ENCODE data around the gene STK24.

STK24 gene

DNA sequence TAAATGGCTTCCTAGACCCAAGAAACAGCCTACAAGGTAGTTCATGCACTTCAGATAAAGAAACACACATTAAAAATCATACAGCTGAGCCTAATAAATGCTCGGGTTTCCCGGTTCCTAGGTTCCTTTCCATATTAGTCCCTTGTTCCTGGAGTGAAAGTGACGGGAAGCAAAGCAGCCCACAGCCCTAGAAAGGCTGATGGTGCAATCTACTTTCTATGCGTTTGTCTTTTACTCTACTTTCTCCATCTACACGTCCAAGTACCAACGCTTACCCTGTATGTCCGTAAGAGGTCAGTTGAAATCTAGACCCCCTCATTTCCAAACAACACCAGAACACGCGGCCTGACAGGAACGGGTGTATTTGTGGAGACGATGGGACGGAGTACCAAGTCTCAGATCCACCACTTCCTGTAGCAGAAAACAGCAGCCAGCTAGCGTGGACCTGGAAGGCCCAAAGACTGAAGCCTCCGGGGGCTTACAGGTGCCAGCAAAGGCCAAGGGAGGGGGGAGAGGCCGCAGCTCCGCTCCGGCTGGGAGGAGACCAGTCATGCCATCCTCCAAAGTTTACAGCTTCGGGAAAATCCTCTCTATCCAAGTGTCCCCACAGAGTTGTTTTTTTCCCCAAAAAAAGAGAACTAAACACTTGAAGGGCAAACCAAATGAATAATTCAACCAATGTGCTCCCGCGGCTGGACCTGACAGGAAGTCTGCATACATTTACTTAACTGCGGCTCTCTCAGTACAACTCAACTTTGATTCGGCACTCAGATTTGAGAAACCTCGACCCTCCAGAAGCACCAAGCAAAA, 34.1 kb downstream of the STK24 start:
- no peak overlapping the region for H3K4ac ChIP-seq (ENCODE audit: low read depth, low read length)
- H3K4me3 ChIP-seq (ENCODE audit: low read length), result no peak overlapping the region
- H2BK5ac ChIP-seq (ENCODE audit: low read length), result no peak overlapping the region
- H3K36me3 ChIP-seq (ENCODE audit: control insufficient read depth, insufficient read depth, low read length), result no peaks in the 10 kb centered on the region
- DNase-seq, result no peak
- peaks cover 86% of the 10 kb centered on the region for H3K79me2 ChIP-seq (ENCODE audit: control insufficient read depth, insufficient read depth, low read length)
- no peaks in the 10 kb centered on the region for H3K27me3 ChIP-seq (ENCODE audit: insufficient read depth, low read length, poor library complexity)
- H4K5ac ChIP-seq (ENCODE audit: low read length), result no peak overlapping the region
- H2BK15ac ChIP-seq (replicated peaks; ENCODE audit: low read depth), result no peak overlapping the region
- H3K23ac ChIP-seq (ENCODE audit: low read length), result no peak overlapping the region
- no peak overlapping the region for H3K56ac ChIP-seq (ENCODE audit: low read length)
- no peak overlapping the region for H3K27ac ChIP-seq (ENCODE audit: low read depth, low read length)
- H3K18ac ChIP-seq (ENCODE audit: low read length), result no peak overlapping the region
- H3K4me2 ChIP-seq (ENCODE audit: low read length), result no peak overlapping the region
- H3K79me1 ChIP-seq (ENCODE audit: low read length), result peaks cover 42% of the 10 kb centered on the region
- peaks cover 10% of the 10 kb centered on the region for H3K4me1 ChIP-seq (ENCODE audit: control insufficient read depth, low read depth, low read length)
- no peak overlapping the region for H3K9ac ChIP-seq (ENCODE audit: low read length)
- H2BK120ac ChIP-seq (ENCODE audit: low read depth, low read length), result no peak overlapping the region
- H4K8ac ChIP-seq (ENCODE audit: low read depth, low read length), result no peak overlapping the region
- no CpG with 5 or more reads among the region's 23 CpGs for WGBS (ENCODE audit: extremely low coverage, insufficient coverage, low lambda C conversion rate)
- no peak overlapping the region for H2AK5ac ChIP-seq (ENCODE audit: low read length)

DNA sequence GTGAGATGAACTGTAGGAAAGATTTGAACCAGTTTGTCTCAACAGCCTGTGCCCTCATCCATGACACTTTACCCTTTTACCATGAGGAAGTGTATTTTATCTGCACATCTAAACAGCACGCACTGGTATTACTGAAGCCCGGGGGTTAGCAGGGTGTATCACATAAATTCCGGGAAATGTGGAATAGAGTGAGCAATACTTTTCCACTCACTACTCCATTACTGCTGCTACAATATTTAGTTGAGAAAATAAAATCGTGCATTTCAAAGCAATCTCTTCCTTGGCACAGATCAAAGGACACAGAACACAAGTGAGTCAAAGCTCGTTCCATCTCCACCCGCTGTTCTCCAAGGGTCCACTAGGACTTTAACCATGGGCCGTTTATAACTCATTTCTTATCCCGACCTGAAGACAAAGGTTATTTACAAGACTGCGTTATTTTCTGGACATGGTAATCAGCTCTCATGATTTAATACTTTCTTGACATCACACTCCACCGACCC, 35.2 kb downstream of the STK24 start:
- Histone ChIP-seq H3K18ac (ENCODE audit: low read length) (no peak overlapping the region), H3K4me2 (ENCODE audit: low read length) (no peak overlapping the region), H3K27me3 (ENCODE audit: insufficient read depth, low read length, poor library complexity) (no peaks in the 10 kb centered on the region), H3K27ac (ENCODE audit: low read depth, low read length) (no peak overlapping the region), H3K23ac (ENCODE audit: low read length) (no peak overlapping the region), H3K36me3 (ENCODE audit: control insufficient read depth, insufficient read depth, low read length) (no peaks in the 10 kb centered on the region), H2AK5ac (ENCODE audit: low read length) (no peak overlapping the region), H4K5ac (ENCODE audit: low read length) (no peak overlapping the region), H3K4ac (ENCODE audit: low read depth, low read length) (no peak overlapping the region), H3K9ac (ENCODE audit: low read length) (no peak overlapping the region), H3K79me1 (ENCODE audit: low read length) (peaks cover 43% of the 10 kb centered on the region), H2BK15ac (replicated peaks; ENCODE audit: low read depth) (no peak overlapping the region), H3K4me3 (ENCODE audit: low read length) (no peak overlapping the region), H2BK120ac (ENCODE audit: low read depth, low read length) (no peak overlapping the region), H4K8ac (ENCODE audit: low read depth, low read length) (no peak overlapping the region), H3K56ac (ENCODE audit: low read length) (no peak overlapping the region), H3K79me2 (ENCODE audit: control insufficient read depth, insufficient read depth, low read length) (peaks cover 89% of the 10 kb centered on the region), H2BK5ac (ENCODE audit: low read length) (no peak overlapping the region), H3K4me1 (ENCODE audit: control insufficient read depth, low read depth, low read length) (peaks cover 10% of the 10 kb centered on the region)
- no peak for DNase-seq
- WGBS (ENCODE audit: extremely low coverage, insufficient coverage, low lambda C conversion rate), result no CpG with 5 or more reads among the region's 10 CpGs

DNA sequence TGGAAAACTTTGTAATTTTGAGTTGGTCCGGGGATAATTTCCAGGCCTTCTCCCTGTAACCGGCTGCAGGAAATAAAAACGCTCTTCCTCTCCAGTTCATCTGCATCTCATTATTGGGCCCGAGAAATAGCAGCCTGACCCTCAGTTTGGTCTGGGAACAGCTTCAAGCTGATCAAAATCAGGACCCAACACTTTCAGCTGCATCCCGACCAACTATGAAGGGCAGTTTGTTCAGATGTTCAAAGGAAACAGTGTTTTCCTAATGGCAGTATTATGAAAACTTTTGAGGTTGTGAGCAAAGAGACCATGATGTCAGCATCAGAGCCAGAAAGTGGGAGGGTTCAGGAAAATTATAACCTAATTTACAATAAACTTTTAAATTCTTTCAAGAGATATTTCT, 35.7 kb downstream of the STK24 start:
- Histone ChIP-seq H3K4me3 (ENCODE audit: low read length) (no peak overlapping the region), H3K23ac (ENCODE audit: low read length) (no peak overlapping the region), H3K79me2 (ENCODE audit: control insufficient read depth, insufficient read depth, low read length) (peaks cover 90% of the 10 kb centered on the region), H4K8ac (ENCODE audit: low read depth, low read length) (no peak overlapping the region), H4K5ac (ENCODE audit: low read length) (no peak overlapping the region), H2BK5ac (ENCODE audit: low read length) (no peak overlapping the region), H3K9ac (ENCODE audit: low read length) (no peak overlapping the region), H3K4me1 (ENCODE audit: control insufficient read depth, low read depth, low read length) (peaks cover 10% of the 10 kb centered on the region), H3K79me1 (ENCODE audit: low read length) (peaks cover 42% of the 10 kb centered on the region), H3K56ac (ENCODE audit: low read length) (no peak overlapping the region), H3K4me2 (ENCODE audit: low read length) (no peak overlapping the region), H2BK120ac (ENCODE audit: low read depth, low read length) (no peak overlapping the region), H2AK5ac (ENCODE audit: low read length) (no peak overlapping the region), H2BK15ac (replicated peaks; ENCODE audit: low read depth) (no peak overlapping the region), H3K27ac (ENCODE audit: low read depth, low read length) (no peak overlapping the region), H3K27me3 (ENCODE audit: insufficient read depth, low read length, poor library complexity) (no peaks in the 10 kb centered on the region), H3K4ac (ENCODE audit: low read depth, low read length) (no peak overlapping the region), H3K36me3 (ENCODE audit: control insufficient read depth, insufficient read depth, low read length) (no peaks in the 10 kb centered on the region), H3K18ac (ENCODE audit: low read length) (no peak overlapping the region)
- WGBS (ENCODE audit: extremely low coverage, insufficient coverage, low lambda C conversion rate), result no CpG with 5 or more reads among the region's 5 CpGs
- no peak for DNase-seq

DNA sequence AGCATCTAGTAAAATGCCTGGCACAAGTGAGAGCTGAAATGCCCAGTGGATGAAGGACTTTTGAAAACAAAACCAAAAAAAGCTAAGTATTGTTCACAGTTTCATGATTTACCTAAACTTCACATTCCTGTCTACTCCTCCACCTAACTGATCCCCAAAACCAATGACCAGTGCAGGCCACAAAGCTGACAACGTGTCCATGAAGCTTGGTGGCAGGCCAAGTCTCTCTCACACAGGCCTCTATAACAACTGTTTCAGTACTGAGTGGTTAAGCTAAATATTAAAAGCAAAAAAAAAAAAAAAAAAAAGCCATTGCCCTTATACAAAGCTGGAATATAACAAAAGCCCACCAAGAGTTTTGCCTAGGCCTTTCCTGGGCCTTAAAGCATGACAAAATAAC, 36.4 kb downstream of the STK24 start:
- H2BK15ac ChIP-seq (replicated peaks; ENCODE audit: low read depth), result no peak overlapping the region
- H3K4me3 ChIP-seq (ENCODE audit: low read length), result no peak overlapping the region
- H2BK5ac ChIP-seq (ENCODE audit: low read length), result no peak overlapping the region
- no peak overlapping the region for H3K56ac ChIP-seq (ENCODE audit: low read length)
- no peak overlapping the region for H2BK120ac ChIP-seq (ENCODE audit: low read depth, low read length)
- H4K5ac ChIP-seq (ENCODE audit: low read length), result no peak overlapping the region
- peaks cover 12% of the 10 kb centered on the region for H3K4me1 ChIP-seq (ENCODE audit: control insufficient read depth, low read depth, low read length)
- H3K23ac ChIP-seq (ENCODE audit: low read length), result no peak overlapping the region
- no peak overlapping the region for H3K4ac ChIP-seq (ENCODE audit: low read depth, low read length)
- no peaks in the 10 kb centered on the region for H3K36me3 ChIP-seq (ENCODE audit: control insufficient read depth, insufficient read depth, low read length)
- WGBS (ENCODE audit: extremely low coverage, insufficient coverage, low lambda C conversion rate), result no CpG with 5 or more reads among the region's 1 CpG
- H4K8ac ChIP-seq (ENCODE audit: low read depth, low read length), result no peak overlapping the region
- H2AK5ac ChIP-seq (ENCODE audit: low read length), result no peak overlapping the region
- peaks cover 93% of the 10 kb centered on the region for H3K79me2 ChIP-seq (ENCODE audit: control insufficient read depth, insufficient read depth, low read length)
- H3K4me2 ChIP-seq (ENCODE audit: low read length), result no peak overlapping the region
- no peak overlapping the region for H3K9ac ChIP-seq (ENCODE audit: low read length)
- no peak overlapping the region for H3K18ac ChIP-seq (ENCODE audit: low read length)
- no peak overlapping the region for H3K27ac ChIP-seq (ENCODE audit: low read depth, low read length)
- no peaks in the 10 kb centered on the region for H3K27me3 ChIP-seq (ENCODE audit: insufficient read depth, low read length, poor library complexity)
- peaks cover 40% of the 10 kb centered on the region for H3K79me1 ChIP-seq (ENCODE audit: low read length)
- no peak for DNase-seq

DNA sequence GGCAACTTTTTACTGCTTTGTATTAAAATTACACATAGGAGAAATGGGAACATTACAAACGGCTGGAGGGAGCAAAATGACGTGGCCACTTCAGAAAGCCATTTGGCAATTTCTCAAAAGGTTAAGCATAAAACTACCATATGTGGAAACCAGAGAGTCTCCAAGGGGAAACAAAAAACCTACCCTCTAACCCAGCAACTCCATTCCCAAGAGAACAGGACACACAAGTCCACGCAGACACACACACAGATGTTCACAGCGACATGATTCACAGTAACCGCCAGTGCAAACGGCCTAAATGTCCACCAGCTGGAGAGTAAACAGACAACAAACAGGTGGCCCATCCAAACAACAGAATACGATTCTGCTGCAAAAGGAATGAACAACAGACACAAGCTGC, 37.2 kb downstream of the STK24 start:
- H3K23ac ChIP-seq (ENCODE audit: low read length), result no peak overlapping the region
- H4K8ac ChIP-seq (ENCODE audit: low read depth, low read length), result no peak overlapping the region
- no peak overlapping the region for H3K4ac ChIP-seq (ENCODE audit: low read depth, low read length)
- H3K79me2 ChIP-seq (ENCODE audit: control insufficient read depth, insufficient read depth, low read length), result peaks cover 96% of the 10 kb centered on the region
- no peak overlapping the region for H3K18ac ChIP-seq (ENCODE audit: low read length)
- no peaks in the 10 kb centered on the region for H3K27me3 ChIP-seq (ENCODE audit: insufficient read depth, low read length, poor library complexity)
- H2BK15ac ChIP-seq (replicated peaks; ENCODE audit: low read depth), result no peak overlapping the region
- peaks cover 12% of the 10 kb centered on the region for H3K4me1 ChIP-seq (ENCODE audit: control insufficient read depth, low read depth, low read length)
- no peak overlapping the region for H3K27ac ChIP-seq (ENCODE audit: low read depth, low read length)
- peak overlapping the region; percentile 22 for H3K56ac ChIP-seq (ENCODE audit: low read length)
- H2BK5ac ChIP-seq (ENCODE audit: low read length), result no peak overlapping the region
- H2AK5ac ChIP-seq (ENCODE audit: low read length), result no peak overlapping the region
- H3K9ac ChIP-seq (ENCODE audit: low read length), result no peak overlapping the region
- H4K5ac ChIP-seq (ENCODE audit: low read length), result no peak overlapping the region
- H3K4me2 ChIP-seq (ENCODE audit: low read length), result no peak overlapping the region
- H2BK120ac ChIP-seq (ENCODE audit: low read depth, low read length), result no peak overlapping the region
- H3K4me3 ChIP-seq (ENCODE audit: low read length), result no peak overlapping the region
- H3K79me1 ChIP-seq (ENCODE audit: low read length), result peaks cover 41% of the 10 kb centered on the region
- no peak for DNase-seq
- H3K36me3 ChIP-seq (ENCODE audit: control insufficient read depth, insufficient read depth, low read length), result no peaks in the 10 kb centered on the region
- no CpG with 5 or more reads among the region's 7 CpGs for WGBS (ENCODE audit: extremely low coverage, insufficient coverage, low lambda C conversion rate)

DNA sequence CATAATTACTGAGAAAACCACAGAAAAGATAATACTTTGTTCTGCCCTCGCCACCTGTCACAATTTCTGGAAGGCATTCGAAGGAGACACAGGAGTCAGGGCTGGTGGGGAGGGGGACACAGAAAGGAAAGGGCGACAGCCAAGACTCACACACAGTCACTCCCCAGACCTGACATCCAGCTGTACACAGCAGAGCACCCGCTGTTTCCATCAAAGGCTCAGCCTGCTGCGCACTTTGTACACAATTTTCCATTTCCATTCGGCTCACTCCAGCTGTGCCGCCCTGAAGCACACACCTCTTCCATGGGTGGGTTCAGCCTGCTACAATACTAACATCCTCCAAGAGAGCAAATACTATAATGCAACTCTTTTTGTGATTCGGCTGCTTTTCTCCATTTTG, 38.0 kb downstream of the STK24 start:
- Histone ChIP-seq H2BK15ac (replicated peaks; ENCODE audit: low read depth) (no peak overlapping the region), H2BK120ac (ENCODE audit: low read depth, low read length) (no peak overlapping the region), H2BK5ac (ENCODE audit: low read length) (no peak overlapping the region), H3K56ac (ENCODE audit: low read length) (no peak overlapping the region), H4K8ac (ENCODE audit: low read depth, low read length) (no peak overlapping the region), H3K36me3 (ENCODE audit: control insufficient read depth, insufficient read depth, low read length) (no peaks in the 10 kb centered on the region), H3K4me2 (ENCODE audit: low read length) (no peak overlapping the region), H3K9ac (ENCODE audit: low read length) (no peak overlapping the region), H4K5ac (ENCODE audit: low read length) (no peak overlapping the region), H3K27ac (ENCODE audit: low read depth, low read length) (no peak overlapping the region), H3K4me1 (ENCODE audit: control insufficient read depth, low read depth, low read length) (peaks cover 5% of the 10 kb centered on the region), H3K18ac (ENCODE audit: low read length) (no peak overlapping the region), H3K4me3 (ENCODE audit: low read length) (no peak overlapping the region), H3K27me3 (ENCODE audit: insufficient read depth, low read length, poor library complexity) (no peaks in the 10 kb centered on the region), H3K79me1 (ENCODE audit: low read length) (peaks cover 43% of the 10 kb centered on the region), H3K4ac (ENCODE audit: low read depth, low read length) (no peak overlapping the region), H3K23ac (ENCODE audit: low read length) (no peak overlapping the region), H3K79me2 (ENCODE audit: control insufficient read depth, insufficient read depth, low read length) (peaks cover 96% of the 10 kb centered on the region), H2AK5ac (ENCODE audit: low read length) (no peak overlapping the region)
- no CpG with 5 or more reads among the region's 8 CpGs for WGBS (ENCODE audit: extremely low coverage, insufficient coverage, low lambda C conversion rate)
- DNase-seq, result no peak
